Activated T-cell treated with anti-CD3 and anti-CD28 coated beads, Interleukin-2, amount 50 U/mL, for 48 hours (primary cell): Measurements from ENCODE around the gene MMP24.
"Not testable (repeated sequence)": the region's sequence is repeated elsewhere in the genome, so short reads cannot be mapped to it uniquely, and the experiment has no call there.

Source experiments
- DNase-seq, 2 experiments: peaks; one replicate each; pipeline ENCODE4 v3.0.0-alpha.2; 2020

Gene MMP24

DNA sequence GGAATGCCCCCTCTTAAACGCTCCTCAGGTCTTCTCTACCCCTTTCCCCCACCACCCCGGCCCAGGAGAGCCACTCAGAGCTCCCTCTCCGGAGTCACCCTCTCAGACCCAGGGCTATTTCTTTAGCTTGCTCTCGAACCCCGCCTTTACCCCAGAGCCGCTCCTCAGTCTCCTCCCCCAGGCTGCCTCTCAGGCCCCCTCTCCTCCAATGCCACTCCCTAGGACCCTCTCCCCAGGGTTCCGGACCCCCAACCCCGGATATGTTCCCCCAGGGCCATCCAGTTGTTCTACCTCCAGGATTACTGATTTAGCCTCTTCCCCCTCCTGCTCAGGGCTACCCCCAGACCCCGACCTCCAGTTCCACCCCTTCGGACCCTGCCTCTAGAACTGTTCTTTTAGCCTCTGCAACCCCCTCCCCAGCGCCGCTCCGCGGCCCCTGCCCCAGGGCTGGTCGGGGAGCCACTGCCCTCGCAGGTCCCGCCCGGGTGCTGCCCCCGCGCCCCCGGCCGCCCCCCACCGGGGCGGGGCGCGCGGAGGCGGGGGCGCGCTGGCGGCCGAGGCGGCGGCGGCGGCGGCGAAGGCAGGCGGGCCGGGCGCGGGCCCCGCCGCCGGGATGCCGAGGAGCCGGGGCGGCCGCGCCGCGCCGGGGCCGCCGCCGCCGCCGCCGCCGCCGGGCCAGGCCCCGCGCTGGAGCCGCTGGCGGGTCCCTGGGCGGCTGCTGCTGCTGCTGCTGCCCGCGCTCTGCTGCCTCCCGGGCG is at the start of gene MMP24:
Gene MMP24 (plus strand): TSS at position 565 of the 758 bp plus-strand sequence. CDS start 49 bp downstream, at position 614.
- no peak for DNase-seq

DNA sequence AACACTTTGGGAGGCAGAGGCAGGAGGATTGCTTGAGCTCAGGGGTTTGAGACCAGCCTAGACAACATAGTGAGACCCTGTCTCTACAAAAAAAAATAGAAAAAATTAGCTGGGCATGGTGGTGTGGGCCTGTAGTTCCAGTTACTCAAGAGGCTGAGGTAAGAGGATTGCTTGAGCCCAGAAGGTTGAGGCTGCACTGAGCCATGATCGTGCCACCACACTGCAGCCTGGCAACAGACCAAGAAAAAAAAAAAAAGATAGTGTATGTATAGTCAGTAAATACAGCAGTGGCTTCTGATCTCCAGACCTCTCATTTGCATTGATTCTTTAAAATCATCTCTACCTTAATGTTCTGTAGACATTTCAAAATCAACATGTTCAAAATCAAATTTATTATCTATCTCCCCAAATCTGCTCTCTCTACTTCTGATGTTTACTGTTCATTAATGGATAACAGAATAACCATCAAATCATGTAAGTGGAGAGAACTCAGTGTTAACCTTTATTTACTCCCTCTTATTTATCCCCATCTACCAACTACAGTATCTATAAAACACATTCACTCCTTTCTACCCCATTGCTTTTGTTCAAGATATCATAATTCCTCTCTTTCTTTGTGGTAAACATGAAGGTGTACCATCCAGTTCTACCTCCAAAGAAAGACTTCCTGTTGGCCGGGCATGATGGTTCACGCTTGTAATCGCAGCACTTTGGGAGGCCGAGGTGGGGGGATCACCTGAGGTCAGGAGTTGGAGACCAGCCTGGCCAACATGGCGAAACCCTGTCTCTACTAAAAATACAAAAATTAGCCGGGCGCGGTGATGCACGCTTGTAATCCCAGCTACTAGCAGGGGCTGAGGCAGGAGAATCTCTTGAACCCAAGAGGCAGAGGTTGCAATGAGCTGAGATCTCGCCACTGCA is 46.9 kb upstream of the MMP24 start:
- no peak for DNase-seq

DNA sequence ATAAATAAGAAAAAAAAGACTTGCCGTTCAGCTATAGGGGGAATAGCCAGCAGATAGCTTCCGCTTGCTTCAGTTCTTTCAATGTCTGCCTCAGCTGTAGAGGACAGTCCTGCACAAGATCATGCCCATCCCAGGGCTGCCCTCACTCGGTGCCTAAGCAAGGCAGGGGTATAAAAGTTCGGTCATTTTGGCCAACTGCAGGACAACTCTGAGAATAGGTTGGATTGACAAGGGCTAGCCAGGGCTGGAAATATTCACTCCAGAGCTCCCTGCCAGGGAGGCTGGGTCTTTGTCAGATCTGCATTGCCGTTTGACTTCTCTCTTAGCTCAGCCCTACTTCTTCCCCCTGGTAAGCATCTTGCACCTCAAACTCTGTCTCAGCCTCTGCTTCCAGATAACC is 46.2 kb upstream of the MMP24 start:
- DNase-seq, result no peak

DNA sequence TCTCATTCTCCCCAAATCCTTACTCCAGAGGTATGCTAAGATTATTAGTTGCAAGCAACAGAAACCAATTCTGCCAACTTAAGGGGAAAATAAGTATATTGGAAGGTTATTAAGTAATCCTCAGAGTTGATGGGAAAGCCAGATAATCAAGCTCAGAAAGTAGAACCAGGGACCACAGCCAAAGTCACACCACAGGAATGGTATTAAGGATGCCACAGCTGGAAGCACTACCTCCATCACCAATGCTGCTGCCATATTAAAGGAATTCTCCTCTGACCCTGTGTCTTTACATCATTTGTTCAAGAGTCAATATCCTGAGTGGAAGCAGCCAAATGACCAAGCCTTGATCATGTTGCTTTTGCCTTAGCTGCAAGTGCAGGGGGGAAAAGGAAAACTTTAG is 44.8 kb upstream of the MMP24 start:
- no peak for DNase-seq

DNA sequence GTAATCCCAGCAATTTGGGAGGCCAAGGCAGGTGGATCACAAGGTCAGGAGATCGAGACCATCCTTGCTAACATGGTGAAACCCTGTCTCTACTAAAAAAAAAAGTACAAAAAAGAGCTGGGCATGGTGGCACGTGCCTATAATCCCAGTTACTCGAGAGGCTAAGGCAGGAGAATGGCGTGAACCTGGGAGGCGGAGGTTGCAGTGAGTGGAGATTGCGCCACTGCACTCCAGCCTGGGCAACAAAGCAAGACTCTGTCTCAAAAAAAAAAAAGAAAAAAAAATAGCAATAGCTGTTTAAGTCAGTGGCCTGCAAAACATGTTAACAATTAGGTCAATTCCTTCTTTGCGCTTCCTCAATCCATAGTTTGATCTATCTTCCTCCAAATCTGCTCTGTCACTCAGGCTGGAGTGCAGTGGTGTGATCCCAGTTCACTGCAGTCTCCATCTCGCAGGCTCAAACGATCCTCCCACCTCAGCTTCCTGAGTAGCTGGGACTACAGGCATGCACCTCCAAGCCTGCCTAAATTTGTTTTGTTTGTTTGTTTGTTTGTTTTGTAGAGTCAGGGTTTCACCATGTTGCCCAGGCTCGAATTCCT is 39.7 kb upstream of the MMP24 start:
- not testable (repeated sequence) for DNase-seq

DNA sequence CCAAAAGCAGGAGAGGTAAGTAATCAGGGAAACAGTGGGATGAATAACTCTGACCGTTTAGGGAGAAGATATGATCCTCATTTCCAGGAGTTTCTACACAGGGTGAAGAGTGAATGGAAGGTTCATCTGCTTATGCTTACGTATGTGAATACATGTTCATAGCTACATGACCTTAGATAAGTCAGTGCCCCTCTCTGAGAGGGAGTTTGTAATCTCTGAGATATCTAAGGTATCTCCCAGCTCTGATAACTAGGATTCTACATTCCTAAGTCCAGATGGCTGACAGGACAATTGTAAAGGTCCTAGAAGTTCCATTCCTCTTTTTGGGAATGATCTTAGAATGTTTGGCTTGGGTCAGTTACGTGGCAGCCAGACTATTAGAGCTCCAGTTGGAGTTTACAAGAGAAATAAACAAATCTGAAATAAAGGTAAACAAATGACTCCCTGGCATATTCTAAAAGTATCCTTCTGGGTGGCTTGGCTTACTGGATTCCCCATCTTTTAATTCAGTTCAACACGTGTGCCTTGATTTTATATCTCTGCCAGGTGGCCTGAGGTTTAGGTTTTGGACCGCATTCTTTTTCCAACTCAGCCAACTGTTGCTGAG is 38.8 kb upstream of the MMP24 start:
- DNase-seq, result no peak

DNA sequence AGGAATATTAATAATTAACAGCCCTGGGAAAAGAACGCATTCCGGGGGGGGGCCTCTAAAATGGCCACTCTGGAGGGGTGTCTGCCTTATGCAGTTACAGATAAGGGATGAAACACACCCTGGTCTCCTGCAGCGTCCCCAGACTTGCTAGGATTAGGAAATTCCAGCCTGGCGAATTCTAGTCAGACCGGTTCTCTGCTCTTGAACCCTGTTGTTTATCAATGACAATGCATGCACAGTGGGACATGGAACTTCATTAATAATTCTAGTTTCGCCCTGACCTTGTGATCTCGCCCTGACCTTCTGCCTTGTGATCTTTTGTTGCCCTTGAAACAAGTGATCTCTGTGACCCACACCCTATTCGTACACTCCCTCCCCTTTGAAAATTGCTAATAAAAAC is 37.3 kb upstream of the MMP24 start:
- not testable (repeated sequence) for DNase-seq

DNA sequence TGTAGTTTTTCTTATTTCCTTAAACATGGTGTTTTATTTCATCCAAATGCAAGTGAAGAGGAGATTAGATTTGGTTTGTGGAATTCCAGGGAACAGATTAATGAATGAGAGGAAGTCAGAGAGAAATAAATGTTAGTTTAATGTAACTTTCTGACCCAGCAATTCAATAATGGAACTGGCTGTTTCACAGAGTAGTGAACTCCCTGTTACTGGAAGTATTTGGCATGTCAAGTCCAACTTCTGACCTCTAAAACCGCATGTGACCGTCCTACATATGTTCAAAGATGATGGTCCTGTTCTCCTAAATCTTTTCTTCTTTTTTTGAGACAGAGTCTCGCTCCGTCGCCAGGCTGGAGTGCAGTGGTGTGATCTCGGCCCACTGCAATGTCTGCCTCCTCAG is 35.9 kb upstream of the MMP24 start:
- DNase-seq, result no peak

DNA sequence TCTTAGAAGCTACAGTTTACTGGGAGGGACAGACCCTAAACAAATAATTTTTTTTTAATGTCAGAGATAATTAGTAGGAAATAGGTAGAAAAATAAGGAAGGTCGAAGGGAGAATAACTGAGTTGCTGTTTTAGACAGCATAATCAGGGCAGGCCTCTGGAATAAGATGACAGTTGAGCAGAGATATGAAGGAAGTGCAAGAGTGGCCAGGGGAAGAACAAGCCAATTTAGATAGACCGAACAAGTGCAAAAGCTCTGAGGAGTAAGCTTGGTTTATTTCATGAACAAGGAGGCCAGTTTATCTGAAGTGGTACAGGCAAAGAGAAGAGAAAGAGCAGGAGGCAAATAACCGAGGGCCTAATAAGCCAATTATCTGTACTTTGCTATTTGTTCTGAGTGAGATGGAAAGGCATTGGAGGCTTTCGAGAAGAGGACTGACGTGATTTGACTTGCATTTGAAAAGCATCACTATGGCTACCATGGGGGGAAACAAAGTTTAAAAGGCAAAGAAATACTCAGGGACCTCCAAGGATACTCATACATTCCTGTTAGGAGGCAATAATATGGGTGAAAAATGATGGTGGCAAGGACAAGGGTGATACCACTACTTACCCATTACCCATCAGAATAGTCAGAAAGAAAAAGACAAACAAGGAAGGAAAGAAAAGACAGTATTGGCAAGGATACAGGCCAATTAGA is 34.9 kb upstream of the MMP24 start:
- no peak for DNase-seq

DNA sequence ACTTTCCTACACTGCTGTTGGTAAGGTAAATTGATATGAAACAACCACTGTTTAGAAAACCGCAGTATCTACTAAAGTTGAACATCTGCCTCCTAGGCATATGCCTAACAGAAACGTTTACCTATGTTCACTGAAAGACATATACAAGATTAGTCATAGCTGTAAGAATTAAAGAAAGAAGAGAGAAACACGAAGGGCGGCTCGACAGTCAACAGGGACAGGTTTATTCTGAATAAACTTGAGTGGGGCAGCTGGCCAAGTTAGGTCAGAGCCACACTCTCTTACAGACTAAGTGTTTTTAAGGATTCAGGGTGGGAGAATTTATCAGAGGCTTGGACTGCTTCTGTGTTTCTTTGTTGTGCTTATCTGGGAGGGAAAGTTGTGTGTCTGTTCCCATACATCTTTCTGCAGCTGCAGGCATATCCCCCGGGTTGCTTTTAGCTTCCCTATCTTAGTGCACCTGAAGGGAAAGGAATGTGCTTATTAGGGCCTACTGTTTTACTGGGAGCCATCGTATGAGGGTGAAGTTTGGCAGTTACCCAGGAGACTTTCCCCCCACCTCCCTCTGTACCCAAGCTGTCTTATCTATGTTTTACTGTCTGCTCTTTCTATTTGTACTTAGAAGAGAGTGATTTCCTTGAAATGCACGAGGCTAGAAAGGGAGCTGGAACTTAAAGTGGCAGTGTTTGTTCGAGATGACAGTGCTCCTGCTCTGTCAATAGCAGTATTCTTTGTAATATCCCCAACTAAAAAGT is 34.2 kb upstream of the MMP24 start:
- no peak for DNase-seq

DNA sequence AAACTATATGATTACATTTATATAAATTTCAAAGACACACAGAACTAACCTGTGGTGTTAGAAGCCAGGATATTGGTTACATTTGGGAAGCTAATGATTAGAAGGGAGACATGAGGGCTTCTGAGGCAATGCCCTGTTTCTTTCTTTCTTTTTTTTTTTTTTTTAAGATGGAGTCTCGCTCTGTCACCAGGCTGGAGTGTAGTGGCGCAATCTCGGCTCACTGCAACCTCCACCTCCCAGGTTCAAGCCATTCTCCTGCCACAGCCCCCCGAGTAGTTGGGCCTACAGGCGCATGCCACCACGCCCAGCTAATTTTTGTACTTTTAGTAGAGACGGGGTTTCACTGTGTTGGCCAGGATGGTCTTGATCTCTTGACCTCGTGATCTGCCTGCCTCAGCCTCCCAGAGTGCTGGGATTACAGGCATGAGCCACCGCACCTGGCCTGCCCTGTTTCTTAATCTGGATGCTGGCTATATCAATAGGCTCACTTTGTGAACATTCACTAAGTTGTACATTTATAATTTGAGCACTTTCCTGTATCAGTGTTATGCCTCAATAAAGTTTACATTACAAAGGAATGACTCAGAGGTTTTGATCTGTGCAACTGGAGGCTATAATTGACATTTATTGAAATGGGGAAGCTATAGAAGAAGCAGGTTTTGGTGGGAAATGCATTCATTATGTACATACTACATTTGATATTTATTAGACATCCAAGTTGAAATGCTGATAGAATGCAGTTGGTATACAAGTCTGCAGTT is 33.3 kb upstream of the MMP24 start:
- not testable (repeated sequence) for DNase-seq

DNA sequence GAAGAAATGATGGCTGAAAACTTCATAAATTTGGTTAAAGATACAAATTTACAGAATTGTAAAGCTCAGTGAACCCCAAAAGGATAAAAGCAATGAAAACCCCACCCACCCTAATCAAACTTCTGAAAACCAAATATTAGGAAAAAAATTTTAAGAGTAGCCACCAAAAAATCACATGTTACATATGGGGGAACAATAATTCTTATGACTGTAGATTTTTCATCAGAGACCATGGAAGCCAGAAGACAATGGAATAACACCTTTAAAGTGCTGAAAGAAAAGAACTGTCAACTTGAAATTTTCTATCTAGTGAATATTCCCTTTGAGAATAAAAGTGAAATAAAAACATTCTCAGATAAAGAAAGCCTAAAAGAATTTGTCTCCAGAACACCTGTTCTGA is 30.2 kb upstream of the MMP24 start:
- DNase-seq, result no peak

DNA sequence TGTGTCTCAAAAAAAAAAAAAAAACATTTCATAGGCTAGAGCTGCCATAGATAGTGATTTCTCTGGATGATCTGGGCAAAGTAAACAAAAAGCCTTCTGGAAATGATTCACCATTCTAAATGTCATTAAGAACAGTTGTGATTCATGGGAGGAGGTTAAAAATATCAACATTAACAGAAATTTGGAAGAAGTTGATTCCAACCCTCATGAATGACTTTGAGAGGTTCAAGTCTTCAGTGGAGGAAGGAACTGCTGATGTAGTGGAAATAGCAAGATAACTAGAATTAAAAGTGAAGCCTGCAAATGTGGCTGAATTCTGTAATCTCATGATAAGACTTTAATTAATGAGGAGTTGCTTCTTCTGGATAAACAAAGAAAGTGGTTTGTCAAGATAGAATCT is 26.8 kb upstream of the MMP24 start:
- no peak for DNase-seq

DNA sequence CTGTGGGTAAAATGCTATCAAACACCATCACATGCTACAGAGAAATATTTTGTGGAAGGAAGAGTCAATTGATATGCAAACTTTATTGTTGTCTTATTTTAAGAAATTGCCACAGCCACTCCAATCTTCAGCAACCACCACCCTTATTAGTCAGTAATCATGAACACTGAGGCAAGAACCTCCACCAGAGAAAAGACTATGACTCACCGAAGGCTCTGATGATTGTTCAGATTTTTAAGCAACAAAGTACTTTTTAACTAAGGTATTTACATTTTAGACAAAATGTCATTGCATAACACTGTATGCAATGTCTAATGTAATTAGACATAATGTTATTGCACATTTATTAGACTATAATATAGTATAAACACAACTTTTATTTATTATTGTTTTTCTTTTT is 26.2 kb upstream of the MMP24 start:
- no peak for DNase-seq

DNA sequence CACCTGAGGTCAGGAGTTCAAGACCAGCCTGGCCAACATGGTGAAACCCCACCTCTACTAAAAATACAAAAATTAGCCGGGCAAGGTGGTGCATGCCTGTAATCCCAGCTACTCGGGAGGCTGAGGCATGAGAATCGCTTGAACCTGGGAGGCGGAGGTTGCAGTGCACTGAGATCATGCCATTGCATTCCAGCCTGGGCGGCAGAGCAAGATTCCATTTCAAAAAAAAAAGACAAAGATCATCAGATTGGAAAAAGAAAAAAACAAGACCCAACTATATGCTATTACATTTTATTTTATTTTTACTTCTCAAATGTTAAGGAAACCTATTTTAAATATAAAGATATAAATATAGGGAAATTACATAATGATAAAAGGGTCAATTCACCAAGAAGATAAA is 25.0 kb upstream of the MMP24 start:
- not testable (repeated sequence) for DNase-seq

DNA sequence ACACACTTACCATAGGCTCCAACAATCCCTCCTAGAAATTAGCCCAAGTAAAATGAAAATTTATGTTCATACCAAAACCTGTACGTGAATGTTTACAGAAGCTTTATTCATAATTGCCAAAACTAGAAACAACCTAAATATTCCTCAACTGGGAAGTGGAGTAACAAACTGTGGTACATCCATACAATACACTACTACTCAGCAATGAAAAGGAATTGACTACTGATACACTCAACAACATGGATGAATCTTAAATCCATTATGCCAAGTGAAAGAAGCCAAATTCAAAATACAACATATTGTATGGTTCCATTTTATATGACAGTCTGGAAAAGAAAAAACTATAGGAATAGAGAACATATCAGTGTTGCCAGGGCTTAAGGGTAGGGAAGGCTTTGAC is 19.7 kb upstream of the MMP24 start:
- DNase-seq, result no peak

DNA sequence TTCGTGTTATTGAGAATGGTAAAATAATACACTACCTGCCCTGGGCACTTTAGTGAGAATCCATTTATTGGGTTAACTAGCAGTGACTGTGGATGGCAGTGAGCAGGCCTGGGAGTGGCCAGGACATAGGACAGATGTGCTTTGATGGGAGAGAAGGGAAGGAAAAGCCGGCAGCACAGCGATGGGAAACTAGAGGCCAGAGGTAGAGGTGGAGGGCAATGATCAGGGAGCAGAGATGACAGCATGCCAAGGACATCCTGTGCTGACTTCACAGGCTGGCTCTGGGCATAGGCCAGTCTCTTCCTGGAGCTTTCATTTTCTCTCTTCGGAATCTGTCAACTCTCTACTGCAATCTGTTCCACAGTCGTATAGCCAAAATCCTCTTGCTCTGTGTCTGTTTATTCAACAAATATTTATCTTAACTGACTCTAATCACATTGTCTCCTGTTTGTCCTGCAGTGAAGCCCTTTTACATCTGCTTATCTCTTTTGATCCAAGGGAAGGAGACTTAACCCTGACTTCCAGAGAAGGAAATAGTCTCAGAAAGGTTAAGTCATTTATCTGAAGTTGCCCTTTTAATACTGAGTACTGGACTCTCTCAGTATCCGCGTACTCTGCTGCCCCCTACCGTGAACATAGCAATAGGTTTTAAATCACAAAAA is 18.4 kb upstream of the MMP24 start:
- DNase-seq, result peak; percentile 80 to 85

DNA sequence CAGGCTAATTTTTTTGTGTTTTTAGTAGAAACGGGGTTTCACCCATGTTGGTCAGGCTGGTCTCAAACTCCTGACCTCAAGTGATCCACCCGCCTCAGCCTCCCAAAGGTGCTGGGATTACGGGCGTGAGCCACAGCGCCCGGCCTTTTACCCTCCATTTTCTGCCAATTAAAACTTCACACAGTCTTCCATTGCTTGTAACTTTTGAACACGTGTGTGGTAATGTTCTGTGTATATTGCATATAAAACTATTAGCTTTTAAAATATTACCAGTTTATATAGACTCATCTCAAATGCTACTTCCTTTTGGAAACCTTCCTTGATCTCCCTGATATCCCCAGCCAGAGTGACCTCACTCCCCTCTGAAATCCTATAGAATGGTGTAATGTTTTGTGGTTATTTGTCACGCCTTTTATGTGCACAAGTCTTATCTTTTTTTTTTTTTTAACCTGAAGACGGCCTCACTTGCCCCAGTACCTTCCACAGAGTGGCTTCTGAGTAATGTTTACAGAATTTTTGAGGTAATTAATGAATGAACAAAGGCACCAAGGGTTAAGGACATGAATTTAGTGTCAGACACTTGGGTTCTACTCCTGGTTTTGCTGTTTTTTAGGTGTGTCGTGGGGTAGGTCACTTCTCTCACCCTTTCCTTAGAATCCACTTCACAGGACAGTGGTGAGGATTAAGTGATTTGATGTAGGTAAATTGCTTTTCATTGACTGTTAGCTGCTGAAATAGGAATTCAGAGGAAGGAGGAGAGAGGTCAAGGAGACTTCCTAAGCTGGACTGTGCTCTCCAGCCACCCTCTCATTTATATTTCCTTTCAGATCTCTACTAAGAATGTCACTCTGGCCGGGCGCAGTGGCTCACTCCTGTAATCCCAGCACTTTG is 11.2 kb upstream of the MMP24 start:
- DNase-seq, result no peak

DNA sequence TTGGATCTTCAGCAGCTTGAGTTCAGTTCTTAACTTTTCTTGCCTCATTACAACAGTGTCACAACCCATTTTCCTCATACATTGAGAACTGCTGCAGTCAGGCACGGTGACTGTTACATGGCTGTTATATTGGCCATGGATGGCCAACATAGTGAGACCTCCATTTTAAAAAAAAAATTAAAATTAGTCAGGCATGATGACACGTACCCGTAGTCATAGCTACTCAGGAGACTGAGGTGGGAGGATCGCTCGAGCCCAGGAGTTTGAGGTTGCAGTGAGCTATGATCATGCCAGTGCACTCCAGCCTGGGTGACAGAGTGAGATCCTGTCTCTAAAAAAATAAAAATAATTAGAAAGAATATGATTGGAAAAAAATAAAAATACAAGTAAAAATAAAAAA is 9.9 kb upstream of the MMP24 start:
- DNase-seq, result no peak
